Ishikawa (cell line): ENCODE results near the gene ACBD6.
A peak's percentile ranks its signal among the peaks of the same experiment; 100 is the strongest.

Experiments used
- CEBPB ChIP-seq: IDR thresholded peaks from 2 replicates; pipeline ENCODE4 v1.6.1; 2012
- CREB1 ChIP-seq: IDR thresholded peaks from 2 replicates; pipeline ENCODE4 v1.6.1; 2012; ENCODE audit warnings: low read depth
- EGR1 ChIP-seq: IDR thresholded peaks from 2 replicates; pipeline ENCODE4 v1.6.1; 2012
- EP300 ChIP-seq: IDR thresholded peaks from 2 replicates; pipeline ENCODE4 v1.6.1; 2012; ENCODE audit warnings: borderline replicate concordance
- FOXM1 ChIP-seq: IDR thresholded peaks from 2 replicates; pipeline ENCODE4 v1.6.1; 2012; ENCODE audit warnings: low read depth, borderline replicate concordance
- MAX ChIP-seq: IDR thresholded peaks from 2 replicates; pipeline ENCODE4 v1.6.1; 2012
- NFIC ChIP-seq: IDR thresholded peaks from 2 replicates; pipeline ENCODE4 v1.6.1; 2012
- RAD21 ChIP-seq: IDR thresholded peaks from 2 replicates; pipeline ENCODE4 v1.6.1; 2012; ENCODE audit warnings: low read depth
- REST ChIP-seq: IDR thresholded peaks from 2 replicates; pipeline ENCODE4 v1.6.1; 2012; ENCODE audit warnings: low read depth, mild to moderate bottlenecking
- TAF1 ChIP-seq: IDR thresholded peaks from 2 replicates; pipeline ENCODE4 v1.6.1; 2012; ENCODE audit warnings: low read depth, mild to moderate bottlenecking
- TCF12 ChIP-seq: IDR thresholded peaks from 2 replicates; pipeline ENCODE4 v1.6.1; 2012; ENCODE audit warnings: low read depth
- TEAD4 ChIP-seq: IDR thresholded peaks from 2 replicates; pipeline ENCODE4 v1.6.1; 2012
- USF1 ChIP-seq: IDR thresholded peaks from 2 replicates; pipeline ENCODE4 v1.6.1; 2012
- YY1 ChIP-seq: IDR thresholded peaks from 2 replicates; pipeline ENCODE4 v1.6.1; 2012; ENCODE audit warnings: low read depth
- ZBTB7A ChIP-seq: IDR thresholded peaks from 2 replicates; pipeline ENCODE4 v1.6.1; 2012; ENCODE audit warnings: low read depth

ACBD6 gene

GRCh38 chr1:180253585-180254495 lies 248.5 kb downstream of the ACBD6 start:
- no peak for TF ChIP-seq EGR1
- no peak for TF ChIP-seq FOXM1
- TF ChIP-seq EP300, result no peak
- TF ChIP-seq USF1, result no peak
- TF ChIP-seq MAX, result no peak
- TF ChIP-seq NFIC, result no peak
- TF ChIP-seq ZBTB7A, result no peak
- TF ChIP-seq REST, result no peak
- no peak for TF ChIP-seq TCF12
- TF ChIP-seq TEAD4, result no peak
- TF ChIP-seq CREB1, result no peak
- TF ChIP-seq RAD21, result no peak
- TF ChIP-seq YY1, result no peak
- TF ChIP-seq TAF1, result no peak
- no peak for TF ChIP-seq CEBPB

- TF ChIP-seq RAD21 (peak; percentile 94), TAF1 (no peak)
These were observed 249.5 kb downstream of the ACBD6 start for GRCh38 chr1:180252638-180253536.

GRCh38 chr1:180251526-180252305 lies 250.7 kb downstream of the ACBD6 start:
- TF ChIP-seq RAD21, result no peak
- TF ChIP-seq REST, result no peak
- no peak for TF ChIP-seq EGR1
- TF ChIP-seq CEBPB, result no peak
- no peak for TF ChIP-seq TEAD4
- no peak for TF ChIP-seq EP300
- TF ChIP-seq FOXM1, result no peak
- no peak for TF ChIP-seq ZBTB7A
- no peak for TF ChIP-seq MAX
- no peak for TF ChIP-seq CREB1
- no peak for TF ChIP-seq TAF1
- no peak for TF ChIP-seq USF1
- no peak for TF ChIP-seq YY1
- no peak for TF ChIP-seq NFIC
- no peak for TF ChIP-seq TCF12

GRCh38 chr1:180250883-180251509 lies 251.4 kb downstream of the ACBD6 start:
- TF ChIP-seq CREB1, result no peak
- no peak for TF ChIP-seq EGR1
- TF ChIP-seq MAX, result no peak
- no peak for TF ChIP-seq ZBTB7A
- no peak for TF ChIP-seq NFIC
- no peak for TF ChIP-seq REST
- TF ChIP-seq CEBPB, result no peak
- no peak for TF ChIP-seq TEAD4
- TF ChIP-seq YY1, result no peak
- no peak for TF ChIP-seq TAF1
- no peak for TF ChIP-seq RAD21
- TF ChIP-seq USF1, result no peak
- no peak for TF ChIP-seq TCF12
- TF ChIP-seq FOXM1, result no peak
